HG03565 (cell line): ENCODE measurements around the gene ANKIB1.
"Not testable (repeated sequence)": the region's sequence is repeated elsewhere in the genome, so short reads cannot be mapped to it uniquely, and the experiment has no call there.

Source experiments
- ATAC-seq: cut with Tn5 transposase; IDR thresholded peaks from one replicate; pipeline ENCODE4 v1.9.1; 2021; ENCODE audit warnings: mild to moderate bottlenecking, moderate library complexity; ENCODE audit not compliant: unreplicated experiment

ANKIB1 gene

GRCh38 chr7:92402920-92403759 lies 157.4 kb downstream of the ANKIB1 start:
- ATAC-seq = no peak

GRCh38 chr7:92403760-92404074 lies 157.9 kb downstream of the ANKIB1 start:
- ATAC-seq = no peak

- no peak for ATAC-seq
Observed at GRCh38 chr7:92404170-92404614, 158.4 kb downstream of the ANKIB1 start.

- ATAC-seq = no peak
Observed at GRCh38 chr7:92409357-92409756, 163.6 kb downstream of the ANKIB1 start.

GRCh38 chr7:92410162-92410561 lies 164.4 kb downstream of the ANKIB1 start:
- not testable (repeated sequence) for ATAC-seq

- no peak for ATAC-seq
Observed at GRCh38 chr7:92412745-92413144, 167.0 kb downstream of the ANKIB1 start.

- no peak for ATAC-seq
Observed at GRCh38 chr7:92413550-92413949, 167.8 kb downstream of the ANKIB1 start.

GRCh38 chr7:92415225-92415624 lies 169.5 kb downstream of the ANKIB1 start:
- ATAC-seq = no peak

GRCh38 chr7:92417913-92418312 lies 172.1 kb downstream of the ANKIB1 start:
- no peak for ATAC-seq

GRCh38 chr7:92421676-92422435 lies 176.1 kb downstream of the ANKIB1 start:
- no peak for ATAC-seq

GRCh38 chr7:92422926-92423325 lies 177.2 kb downstream of the ANKIB1 start:
- ATAC-seq = no peak

- ATAC-seq = no peak
Observed at GRCh38 chr7:92423710-92424131, 177.9 kb downstream of the ANKIB1 start.

- ATAC-seq = no peak
Observed at GRCh38 chr7:92425311-92425947, 179.7 kb downstream of the ANKIB1 start.

- ATAC-seq = no peak
Observed at GRCh38 chr7:92427193-92427592, 181.4 kb downstream of the ANKIB1 start.

- no peak for ATAC-seq
Observed at GRCh38 chr7:92432299-92432946, 186.6 kb downstream of the ANKIB1 start.

GRCh38 chr7:92433019-92433418 lies 187.2 kb downstream of the ANKIB1 start:
- ATAC-seq = no peak

- no peak for ATAC-seq
Observed at GRCh38 chr7:92435542-92435941, 189.8 kb downstream of the ANKIB1 start.

- no peak for ATAC-seq
Observed at GRCh38 chr7:92436612-92437445, 191.1 kb downstream of the ANKIB1 start.

- ATAC-seq = no peak
Observed at GRCh38 chr7:92437956-92438491, 192.2 kb downstream of the ANKIB1 start.

- ATAC-seq = not testable (repeated sequence)
Observed at GRCh38 chr7:92442720-92443119, 196.9 kb downstream of the ANKIB1 start.
